Gastrocnemius medialis (tissue), 4 donors: ENCODE results near the gene GPR176.

Source experiments
- POLR2A ChIP-seq, 2 donors: fragments of 450-650 bp; IDR thresholded peaks; one replicate each; pipeline ENCODE4 v1.6.1; 2017; ENCODE audit warnings: antibody characterized with exemption in 2 of 2, mild to moderate bottlenecking in 2 of 2, moderate library complexity in 2 of 2
- TF ChIP-seq, protein P1 (sequence below), 5 experiments: fragments of 450-650 bp in 3 of 5; fragments of 200-600 bp in 2 of 5; sonication (generic) in 2 of 5; IDR thresholded peaks in 4 of 5; conservative IDR thresholded peaks in 1 of 5; 1 replicate in 4 of 5; 2 replicates in 1 of 5; pipeline ENCODE4 v1.5.1; 2016 to 2019; ENCODE audit warnings: antibody characterized with exemption in 5 of 5, mild to moderate bottlenecking in 3 of 5, moderate library complexity in 3 of 5

DNA sequence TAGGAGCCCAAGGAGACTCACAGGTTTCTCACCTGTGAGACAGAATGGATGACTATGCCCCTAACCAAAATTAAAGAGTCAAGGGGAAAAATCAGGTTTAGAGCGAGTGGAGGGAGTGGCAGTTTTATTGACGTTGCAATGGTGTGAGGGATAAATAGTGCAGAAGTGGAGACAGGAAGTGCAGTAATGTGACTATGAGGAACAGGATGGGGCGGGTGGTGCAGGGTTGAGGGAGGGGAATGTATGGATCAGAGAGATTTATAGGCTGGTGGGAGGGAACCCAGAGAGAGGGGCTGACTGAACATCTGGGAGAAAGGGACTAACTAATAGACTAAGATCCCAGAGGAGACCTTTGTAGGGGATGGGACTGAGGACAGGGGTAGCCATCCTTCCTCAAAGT is 40.3 kb upstream of the GPR176 start:
- TF ChIP-seq, protein P1, sequence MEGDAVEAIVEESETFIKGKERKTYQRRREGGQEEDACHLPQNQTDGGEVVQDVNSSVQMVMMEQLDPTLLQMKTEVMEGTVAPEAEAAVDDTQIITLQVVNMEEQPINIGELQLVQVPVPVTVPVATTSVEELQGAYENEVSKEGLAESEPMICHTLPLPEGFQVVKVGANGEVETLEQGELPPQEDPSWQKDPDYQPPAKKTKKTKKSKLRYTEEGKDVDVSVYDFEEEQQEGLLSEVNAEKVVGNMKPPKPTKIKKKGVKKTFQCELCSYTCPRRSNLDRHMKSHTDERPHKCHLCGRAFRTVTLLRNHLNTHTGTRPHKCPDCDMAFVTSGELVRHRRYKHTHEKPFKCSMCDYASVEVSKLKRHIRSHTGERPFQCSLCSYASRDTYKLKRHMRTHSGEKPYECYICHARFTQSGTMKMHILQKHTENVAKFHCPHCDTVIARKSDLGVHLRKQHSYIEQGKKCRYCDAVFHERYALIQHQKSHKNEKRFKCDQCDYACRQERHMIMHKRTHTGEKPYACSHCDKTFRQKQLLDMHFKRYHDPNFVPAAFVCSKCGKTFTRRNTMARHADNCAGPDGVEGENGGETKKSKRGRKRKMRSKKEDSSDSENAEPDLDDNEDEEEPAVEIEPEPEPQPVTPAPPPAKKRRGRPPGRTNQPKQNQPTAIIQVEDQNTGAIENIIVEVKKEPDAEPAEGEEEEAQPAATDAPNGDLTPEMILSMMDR (IDR thresholded peaks at IDR 0.05 in 4 of 5, conservative IDR thresholded peaks at IDR 0.05 in 1 of 5), result no peak
- no peak for TF ChIP-seq POLR2A (IDR thresholded peaks at IDR 0.05)
